AG04450 (cell line): ENCODE results near the gene GTPBP10. TPM values are rescaled to one million over a fixed set of nuclear protein-coding genes. Genes with fewer than 3 reads are reported as not detected.

Experiments
- CTCF ChIA-PET: fragments of 300-600, 350-600 bp; formaldehyde crosslinking; extraction: SDS; loops from one replicate; lab custom pipeline; 2022; ENCODE audit warnings: antibody characterized with exemption, inconsistent platforms; lab: Charles Lee
- POLR2A ChIA-PET: fragments of 350-600 bp; formaldehyde crosslinking; extraction: SDS; loops from one replicate; lab custom pipeline; 2021; ENCODE audit warnings: antibody characterized with exemption, inconsistent platforms; lab: Yijun Ruan, JAX
- DNase-seq: peaks from one replicate; pipeline ENCODE4 v3.0.0-alpha.2; 2011; ENCODE audit warnings: low read depth, low spot score
- H3K27ac ChIP-seq: one replicate; pipeline ENCODE4 v1.5.1; 2012; ENCODE audit warnings: low read depth, low read length, control low read depth
- H3K27me3 ChIP-seq: one replicate; pipeline ENCODE4 v1.6.0; 2012; ENCODE audit warnings: low read length; ENCODE audit not compliant: control insufficient read depth, insufficient read depth
- H3K4me3 ChIP-seq: 2 replicates; pipeline ENCODE4 v1.5.1; 2011; ENCODE audit warnings: mild to moderate bottlenecking, low read depth, low read length, control low read depth
- H3K9me3 ChIP-seq: 2 replicates; pipeline ENCODE4 v1.5.1; 2012; ENCODE audit warnings: low read length; ENCODE audit not compliant: control insufficient read depth, insufficient read depth
- CTCF ChIP-seq: IDR thresholded peaks from 2 replicates; pipeline ENCODE4 v1.5.1; 2011; ENCODE audit warnings: low read depth, low read length, control low read depth, inconsistent platforms
- polyA plus RNA-seq: library from polyadenylated mRNA; depleted of rRNA; stranded (reverse); fragments of >200 nt; gene quantifications from 2 replicates; pipeline ENCODE4 v1.2.3, GENCODE V29; 2011

The GTPBP10 gene
- polyA plus RNA-seq, 1 experiment, result 30.0 TPM

GRCh38 chr7:90351987-90352386, 5.5 kb downstream of the GTPBP10 start:
- DNase-seq, result no peak
- ChIA-PET POLR2A (no interaction called here), CTCF (interaction anchor here (1.0 kb wide), 1 partner anchor 19 kb away, joined by 3 read pairs; no protein-coding TSS in a partner anchor)
- no peak for TF ChIP-seq CTCF
- Histone ChIP-seq H3K4me3 (no peak overlapping the region), H3K9me3 (no peaks in the 10 kb centered on the region), H3K27me3 (no peaks in the 10 kb centered on the region), H3K27ac (no peak overlapping the region)

DNA sequence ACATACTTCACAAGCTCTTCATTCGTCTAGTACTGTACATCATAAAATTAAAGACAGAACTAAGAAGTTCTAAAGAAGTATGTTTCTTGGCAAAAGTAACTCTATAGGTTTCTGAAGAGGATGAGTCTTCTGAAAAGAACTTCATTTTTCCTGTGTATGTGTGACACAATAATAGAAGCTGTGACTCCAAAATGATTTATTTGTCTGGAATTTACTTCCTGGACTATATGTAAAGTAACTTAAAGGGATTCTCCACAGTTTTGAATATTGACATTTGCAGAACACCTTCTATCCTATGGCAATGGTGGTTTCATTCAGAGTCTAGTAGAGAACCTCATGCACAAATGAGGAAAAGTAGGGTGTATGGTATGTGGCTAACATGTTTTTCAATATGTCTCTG, 36.9 kb downstream of the GTPBP10 start:
- CTCF ChIA-PET, result interaction anchor here (1.1 kb wide), 1 partner anchor 38 kb away, joined by 4 read pairs; no protein-coding TSS in a partner anchor

GRCh38 chr7:90383861-90384260, 37.3 kb downstream of the GTPBP10 start:
- H3K27ac ChIP-seq, result peak overlapping the region; percentile 24
- DNase-seq, result peak; percentile 15
- ChIA-PET POLR2A (no interaction called here), CTCF (interaction anchor here (1.1 kb wide), 1 partner anchor 38 kb away, joined by 4 read pairs; no protein-coding TSS in a partner anchor)
- no peaks in the 10 kb centered on the region for H3K27me3 ChIP-seq
- TF ChIP-seq CTCF, result no peak
- H3K4me3 ChIP-seq, result no peak overlapping the region; the same call in 1 of the 2 replicates
- no peaks in the 10 kb centered on the region for H3K9me3 ChIP-seq

More for the DNA sequence above, 36.9 kb downstream of the GTPBP10 start:
- H3K27me3 ChIP-seq, result no peaks in the 10 kb centered on the region
- no peak overlapping the region for H3K4me3 ChIP-seq
- H3K27ac ChIP-seq, result no peak overlapping the region
- TF ChIP-seq CTCF, result no peak
- POLR2A ChIA-PET, result no interaction called here
- no peak for DNase-seq
- H3K9me3 ChIP-seq, result no peaks in the 10 kb centered on the region

- POLR2A ChIA-PET, result no interaction called here
- CTCF ChIA-PET, result interaction anchor here (1.1 kb wide), 1 partner anchor 39 kb away, joined by 4 read pairs; no protein-coding TSS in a partner anchor
- no peak for DNase-seq
- no peak overlapping the region for H3K4me3 ChIP-seq
- no peak for TF ChIP-seq CTCF
- H3K9me3 ChIP-seq, result no peaks in the 10 kb centered on the region
- peak overlapping the region; percentile 24 for H3K27ac ChIP-seq
- no peaks in the 10 kb centered on the region for H3K27me3 ChIP-seq
These were observed 37.9 kb downstream of the GTPBP10 start for GRCh38 chr7:90384433-90384832.

- ChIA-PET CTCF (no interaction called here), POLR2A (no interaction called here)
- Histone ChIP-seq H3K4me3 (no peak overlapping the region), H3K27me3 (no peaks in the 10 kb centered on the region), H3K9me3 (no peaks in the 10 kb centered on the region; the same call in 1 of the 2 replicates), H3K27ac (no peak overlapping the region)
- no peak for DNase-seq
- no peak for TF ChIP-seq CTCF
These were observed 41.1 kb downstream of the GTPBP10 start for GRCh38 chr7:90387470-90388240.
